ENCODE results near the gene ZNF639.

Gene ZNF639

GRCh38 chr3:179375091-179375999, 52.5 kb downstream of the ZNF639 start:
- DNase-seq (ENCODE audit: low read depth in 1 of 2, low spot score in 1 of 2): no peak
- in situ Hi-C loops (cut with HindIII; ENCODE audit: low pct_unique_long_range_greater_than_20kb, low sequenced_read_pairs): no loop called here
- no peak for TF ChIP-seq JUND (IDR thresholded peaks at IDR 0.05; ENCODE audit: low read depth)

- no peak for DNase-seq (ENCODE audit: low read depth in 1 of 2, low spot score in 1 of 2)
- in situ Hi-C loops (cut with HindIII; ENCODE audit: low pct_unique_long_range_greater_than_20kb, low sequenced_read_pairs): no loop called here
- no peak for TF ChIP-seq JUND (IDR thresholded peaks at IDR 0.05; ENCODE audit: low read depth)
Observed at GRCh38 chr3:179376474-179376873, 53.6 kb downstream of the ZNF639 start.

Data from T47D (cell line).